ENCODE data around the gene ADAMTS9. TPM values are rescaled to one million over a fixed set of nuclear protein-coding genes. Genes with fewer than 3 reads are reported as not detected.

ADAMTS9 gene
- total RNA-seq, 1 donor from 2014 or later, result 47.7 TPM

DNA sequence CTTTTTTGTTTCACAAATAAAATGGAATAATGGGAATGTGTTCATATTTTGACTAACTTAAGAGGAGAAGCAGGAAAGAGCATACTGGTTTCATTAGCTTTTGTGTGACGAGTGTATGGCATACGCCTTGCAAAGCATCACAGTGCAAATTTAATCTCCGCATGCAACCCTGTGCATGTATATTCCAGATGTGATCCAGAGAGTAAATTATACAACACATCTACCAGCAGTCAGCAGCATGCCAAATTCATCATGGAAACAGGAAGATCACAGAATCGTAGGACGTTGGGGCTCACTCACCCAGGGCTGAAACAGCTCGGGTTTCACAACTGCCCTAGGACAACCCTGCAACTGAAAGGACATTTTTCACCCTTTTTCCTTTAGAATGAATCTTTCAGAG, 53.4 kb downstream of the ADAMTS9 start:
- Histone ChIP-seq H3K4me3 (no peak overlapping the region), H4K20me1 (ENCODE audit: low read depth) (no peaks in the 10 kb centered on the region), H3K79me2 (ENCODE audit: low read depth) (no peaks in the 10 kb centered on the region), H3F3A (ENCODE audit: low read depth) (peaks cover 24% of the 10 kb centered on the region), H2AFZ (replicated peaks) (no peak overlapping the region), H3K27me3 (no peaks in the 10 kb centered on the region), H3K9me3 (ENCODE audit: low read depth) (no peaks in the 10 kb centered on the region), H3K4me2 (peak overlapping the region; percentile 13), H3K36me3 (peaks cover 16% of the 10 kb centered on the region), H3K27ac (no peak overlapping the region), H3K9ac (no peak overlapping the region), H3K4me1 (peaks cover 44% of the 10 kb centered on the region)
- Mint-ChIP-seq H3K4me3 (no peak overlapping the region), H3K27me3 (ENCODE audit: insufficient read depth, low read depth) (no peaks in the 10 kb centered on the region), H3K4me1 (peaks cover 18% of the 10 kb centered on the region), H3K36me3 (peaks cover 52% of the 10 kb centered on the region), H3K9me3 (no peaks in the 10 kb centered on the region), H3K27ac (no peak overlapping the region)
- TF ChIP-seq EZH2 (IDR thresholded peaks at IDR 0.05), result no peak
- TF ChIP-seq, protein P1, sequence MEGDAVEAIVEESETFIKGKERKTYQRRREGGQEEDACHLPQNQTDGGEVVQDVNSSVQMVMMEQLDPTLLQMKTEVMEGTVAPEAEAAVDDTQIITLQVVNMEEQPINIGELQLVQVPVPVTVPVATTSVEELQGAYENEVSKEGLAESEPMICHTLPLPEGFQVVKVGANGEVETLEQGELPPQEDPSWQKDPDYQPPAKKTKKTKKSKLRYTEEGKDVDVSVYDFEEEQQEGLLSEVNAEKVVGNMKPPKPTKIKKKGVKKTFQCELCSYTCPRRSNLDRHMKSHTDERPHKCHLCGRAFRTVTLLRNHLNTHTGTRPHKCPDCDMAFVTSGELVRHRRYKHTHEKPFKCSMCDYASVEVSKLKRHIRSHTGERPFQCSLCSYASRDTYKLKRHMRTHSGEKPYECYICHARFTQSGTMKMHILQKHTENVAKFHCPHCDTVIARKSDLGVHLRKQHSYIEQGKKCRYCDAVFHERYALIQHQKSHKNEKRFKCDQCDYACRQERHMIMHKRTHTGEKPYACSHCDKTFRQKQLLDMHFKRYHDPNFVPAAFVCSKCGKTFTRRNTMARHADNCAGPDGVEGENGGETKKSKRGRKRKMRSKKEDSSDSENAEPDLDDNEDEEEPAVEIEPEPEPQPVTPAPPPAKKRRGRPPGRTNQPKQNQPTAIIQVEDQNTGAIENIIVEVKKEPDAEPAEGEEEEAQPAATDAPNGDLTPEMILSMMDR (IDR thresholded peaks at IDR 0.05), result no peak
- no peak for TF ChIP-seq EZH2phosphoT487 (IDR thresholded peaks at IDR 0.05)
- no peak for DNase-seq (ENCODE audit: low spot score)

GRCh38 chr3:64631951-64632350, 55.8 kb downstream of the ADAMTS9 start:
- H3K4me2 ChIP-seq, result no peak overlapping the region
- H4K20me1 ChIP-seq (ENCODE audit: low read depth), result no peaks in the 10 kb centered on the region
- no peaks in the 10 kb centered on the region for H3K9me3 ChIP-seq (ENCODE audit: low read depth)
- H3K4me3 ChIP-seq, result no peak overlapping the region
- TF ChIP-seq EZH2 (IDR thresholded peaks at IDR 0.05) (no peak), EZH2phosphoT487 (IDR thresholded peaks at IDR 0.05) (no peak)
- TF ChIP-seq, protein P1 (IDR thresholded peaks at IDR 0.05), result no peak
- DNase-seq (ENCODE audit: low spot score), result no peak
- no peak overlapping the region for H3K27ac ChIP-seq
- H3K4me1 ChIP-seq, result peaks cover 45% of the 10 kb centered on the region
- no peaks in the 10 kb centered on the region for H3K79me2 ChIP-seq (ENCODE audit: low read depth)
- H3K27me3 ChIP-seq, result no peaks in the 10 kb centered on the region
- Mint-ChIP-seq H3K36me3 (peaks cover 71% of the 10 kb centered on the region), H3K27me3 (ENCODE audit: insufficient read depth, low read depth) (no peaks in the 10 kb centered on the region), H3K9me3 (no peaks in the 10 kb centered on the region), H3K4me1 (peaks cover 21% of the 10 kb centered on the region), H3K4me3 (no peak overlapping the region), H3K27ac (no peak overlapping the region)
- peaks cover 17% of the 10 kb centered on the region for H3K36me3 ChIP-seq
- H3F3A ChIP-seq (ENCODE audit: low read depth), result peaks cover 26% of the 10 kb centered on the region
- H2AFZ ChIP-seq (replicated peaks), result no peak overlapping the region
- H3K9ac ChIP-seq, result no peak overlapping the region

DNA sequence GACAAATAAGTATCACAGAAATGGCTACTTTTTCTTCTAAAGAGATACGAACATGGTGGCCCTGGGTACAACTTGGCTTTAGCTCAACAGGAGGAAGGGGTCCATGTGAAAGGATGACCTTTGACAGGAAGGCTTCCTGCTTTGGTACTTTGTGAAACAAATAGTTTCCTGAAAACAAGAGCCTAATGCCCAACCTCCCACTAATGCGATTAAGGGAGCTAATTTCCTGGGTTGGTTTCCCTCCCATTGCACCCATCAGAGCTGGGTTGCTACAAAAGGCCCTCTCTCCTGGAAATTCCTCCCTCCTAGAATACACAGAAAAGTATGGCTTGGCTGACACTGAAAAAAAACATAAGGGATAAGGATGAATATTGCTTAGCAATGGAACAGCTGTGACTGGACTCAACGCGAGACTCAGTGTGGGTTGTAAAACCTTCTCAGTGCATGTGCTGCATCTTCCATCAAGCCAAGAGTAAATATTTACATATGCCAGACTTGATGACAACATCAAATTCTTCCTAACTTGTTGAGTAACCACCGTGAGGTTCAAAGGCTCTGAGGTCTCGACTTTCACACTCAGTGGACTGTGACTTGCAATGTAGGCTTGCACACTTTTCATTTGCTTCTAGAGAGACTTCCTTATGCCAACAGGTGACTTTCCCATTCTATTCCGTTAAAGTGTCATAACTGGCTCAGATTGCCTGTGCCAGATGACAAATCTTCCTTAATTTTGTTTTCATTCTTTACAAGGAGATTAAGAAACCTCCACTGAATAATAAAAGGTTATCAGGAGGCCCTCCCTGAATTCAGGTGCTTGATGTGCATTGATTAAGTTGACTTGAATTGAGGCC, 60.1 kb downstream of the ADAMTS9 start:
- peak; percentile 70 for DNase-seq (ENCODE audit: low spot score)
- Mint-ChIP-seq H3K4me3 (no peak overlapping the region), H3K36me3 (peaks cover 66% of the 10 kb centered on the region)

More for the DNA sequence above, 60.1 kb downstream of the ADAMTS9 start:
- H3F3A ChIP-seq (ENCODE audit: low read depth), result peaks cover 35% of the 10 kb centered on the region
- H3K27ac ChIP-seq, result peak overlapping the region; percentile 69
- H3K9ac ChIP-seq, result no peak overlapping the region
- no peaks in the 10 kb centered on the region for H3K9me3 Mint-ChIP-seq
- no peak overlapping the region for H3K4me3 ChIP-seq
- peaks cover 30% of the 10 kb centered on the region for H3K4me1 Mint-ChIP-seq
- peaks cover 14% of the 10 kb centered on the region for H3K36me3 ChIP-seq
- H4K20me1 ChIP-seq (ENCODE audit: low read depth), result no peaks in the 10 kb centered on the region
- H3K4me1 ChIP-seq, result peaks cover 46% of the 10 kb centered on the region
- H2AFZ ChIP-seq (replicated peaks), result no peak overlapping the region
- H3K27ac Mint-ChIP-seq, result no peak overlapping the region
- TF ChIP-seq EZH2 (IDR thresholded peaks at IDR 0.05), result no peak
- no peak for TF ChIP-seq EZH2phosphoT487 (IDR thresholded peaks at IDR 0.05)
- TF ChIP-seq, protein P1 (IDR thresholded peaks at IDR 0.05), result no peak
- H3K9me3 ChIP-seq (ENCODE audit: low read depth), result no peaks in the 10 kb centered on the region
- no peaks in the 10 kb centered on the region for H3K27me3 ChIP-seq
- no peaks in the 10 kb centered on the region for H3K27me3 Mint-ChIP-seq (ENCODE audit: insufficient read depth, low read depth)
- no peaks in the 10 kb centered on the region for H3K79me2 ChIP-seq (ENCODE audit: low read depth)
- peak overlapping the region; percentile 67 for H3K4me2 ChIP-seq

Measured in neural progenitor cell (in vitro differentiated cells).